Calu3 (cell line): ENCODE results near the gene HIF1AN. TPM values are rescaled to one million over a fixed set of nuclear protein-coding genes. Genes with fewer than 3 reads are reported as not detected.

Source experiments
- Bru-seq: library from RNA; stranded (reverse); fragments of 400-500 nt; gene quantifications from one replicate; lab custom pipeline; 2021; lab: Mats Ljungman, UMichigan
- BruChase-seq, 2 experiments: library from RNA; stranded (reverse); fragments of 400-500 nt; gene quantifications; one replicate each; lab custom pipeline; 2021; lab: Mats Ljungman, UMichigan
- BruUV-seq: library from RNA; stranded (reverse); fragments of 400-500 nt; replicated peaks from 2 replicates; lab custom pipeline; 2021; lab: Mats Ljungman, UMichigan
- CTCF ChIA-PET: fragments of 300-600 bp; sonication (Branson Sonifier 250); formaldehyde crosslinking; loops from one replicate; lab custom pipeline; 2022; ENCODE audit warnings: antibody characterized with exemption; lab: Charles Lee
- DNase-seq: peaks from one replicate; pipeline ENCODE4 v3.0.0; 2022
- H3K27ac Mint-ChIP-seq: one replicate; pipeline ENCODE4 v1.8.0; 2022; ENCODE audit warnings: mixed read lengths; ENCODE audit not compliant: unreplicated experiment
- H3K27me3 Mint-ChIP-seq: one replicate; pipeline ENCODE4 v1.8.0; 2022; ENCODE audit warnings: mixed read lengths; ENCODE audit not compliant: unreplicated experiment
- H3K36me3 Mint-ChIP-seq: one replicate; pipeline ENCODE4 v1.8.0; 2022; ENCODE audit warnings: mild to moderate bottlenecking, moderate library complexity, mixed read lengths; ENCODE audit not compliant: insufficient read depth, unreplicated experiment
- H3K4me1 Mint-ChIP-seq: one replicate; pipeline ENCODE4 v1.8.0; 2022; ENCODE audit warnings: mild to moderate bottlenecking, low read depth, mixed read lengths; ENCODE audit not compliant: unreplicated experiment
- H3K4me3 Mint-ChIP-seq: one replicate; pipeline ENCODE4 v1.8.0; 2022; ENCODE audit warnings: mild to moderate bottlenecking, low read depth, moderate library complexity, mixed read lengths; ENCODE audit not compliant: unreplicated experiment
- H3K9me3 Mint-ChIP-seq: one replicate; pipeline ENCODE4 v1.8.0; 2022; ENCODE audit warnings: low read depth, mixed read lengths; ENCODE audit not compliant: unreplicated experiment
- CTCF ChIP-seq: fragments of 200-600 bp; IDR thresholded peaks from one replicate; pipeline ENCODE4 v1.8.0; 2022; ENCODE audit warnings: antibody characterized with exemption; ENCODE audit not compliant: unreplicated experiment
- intact Hi-C: fragments of 100-400 bp; cut with micrococcal nuclease; formaldehyde crosslinking; loops from one replicate; pipeline ENCODE4 v1.10.0; 2022; ENCODE audit not compliant: unreplicated experiment
- long read RNA-seq: library from polyadenylated mRNA; stranded (forward); transcript quantifications from one replicate; pipeline ENCODE4 v2.0.0, GENCODE V29; 2022
- total RNA-seq: library from RNA; stranded (reverse); gene quantifications from 2 replicates; pipeline ENCODE4 v1.2.3, GENCODE V29; 2022

The HIF1AN gene
- 35.8 and 36.3 TPM in 2 replicates for total RNA-seq
- percentile 81 among the genes with signal in this experiment for Bru-seq, nascent RNA
- BruChase-seq, experiment 1, labeled RNA remaining after a 6-hour chase, result percentile 95 among the genes with signal in this experiment
- percentile 94 among the genes with signal in this experiment for BruChase-seq, experiment 2, labeled RNA remaining after a 2-hour chase
- long read RNA-seq, full-length matches to known transcripts, result 60 of 78 reads
- long read RNA-seq, partial matches to known transcripts, result 2 of 78 reads
- long read RNA-seq, other reads (novel, unspliced or antisense), result 16 of 78 reads

GRCh38 chr10:100535715-100536353 is at the start of gene HIF1AN:
HIF1AN (plus strand) TSS chr10:100535943; CDS start chr10:100535959, 16 bp downstream.
- peaks cover 10% of the 10 kb centered on the region for H3K36me3 Mint-ChIP-seq
- CTCF ChIA-PET, result interaction anchor here (0.7 to 1.5 kb wide), 8 partner anchors 9 to 360 kb away, joined by 4 to 9 read pairs (median 4); no protein-coding TSS in a partner anchor
- no peak within 1 kb of the TSS for H3K27ac Mint-ChIP-seq
- no peaks in the 10 kb centered on the region for H3K9me3 Mint-ChIP-seq
- H3K4me1 Mint-ChIP-seq, result no peaks in the 10 kb centered on the region
- no TSS peak for BruUV-seq
- peak; percentile 83 for DNase-seq
- H3K27me3 Mint-ChIP-seq, result no peaks in the 10 kb centered on the region
- intact Hi-C loops, result no loop called here
- H3K4me3 Mint-ChIP-seq, result no peak within 1 kb of the TSS
- TF ChIP-seq CTCF, result peak; percentile 53

GRCh38 chr10:100487529-100487928 is 48.2 kb upstream of the HIF1AN start:
- intact Hi-C loops, result no loop called here
- Mint-ChIP-seq H3K4me3 (no peak overlapping the region), H3K4me1 (no peaks in the 10 kb centered on the region), H3K9me3 (no peaks in the 10 kb centered on the region), H3K36me3 (peaks cover 1% of the 10 kb centered on the region), H3K27ac (no peak overlapping the region), H3K27me3 (peaks cover 11% of the 10 kb centered on the region)
- TF ChIP-seq CTCF, result no peak
- no TSS peak for BruUV-seq
- CTCF ChIA-PET, result no interaction called here
- DNase-seq, result no peak

- Mint-ChIP-seq H3K27me3 (no peaks in the 10 kb centered on the region), H3K27ac (no peak overlapping the region)
- intact Hi-C loops, result no loop called here
Measured at GRCh38 chr10:100489396-100489795, 46.3 kb upstream of the HIF1AN start.

GRCh38 chr10:100490531-100490930 is 45.2 kb upstream of the HIF1AN start:
- no peak for TF ChIP-seq CTCF
- Mint-ChIP-seq H3K27me3 (no peaks in the 10 kb centered on the region), H3K4me3 (no peak overlapping the region), H3K36me3 (no peaks in the 10 kb centered on the region), H3K4me1 (no peaks in the 10 kb centered on the region), H3K27ac (no peak overlapping the region), H3K9me3 (no peaks in the 10 kb centered on the region)
- CTCF ChIA-PET, result no interaction called here
- intact Hi-C loops, result no loop called here
- BruUV-seq, result no TSS peak
- no peak for DNase-seq

More at GRCh38 chr10:100489396-100489795, 46.3 kb upstream of the HIF1AN start:
- H3K36me3 Mint-ChIP-seq, result no peaks in the 10 kb centered on the region
- H3K4me1 Mint-ChIP-seq, result no peaks in the 10 kb centered on the region
- no peak for DNase-seq
- TF ChIP-seq CTCF, result no peak
- H3K9me3 Mint-ChIP-seq, result no peaks in the 10 kb centered on the region
- no peak overlapping the region for H3K4me3 Mint-ChIP-seq
- CTCF ChIA-PET, result no interaction called here
- no TSS peak for BruUV-seq
